H1 (cell line): ENCODE results near the gene STXBP4. TPM values are rescaled to one million over a fixed set of nuclear protein-coding genes. Genes with fewer than 3 reads are reported as not detected.

ENCODE experiments used
- CTCF ChIA-PET: fragments of 300-600 bp; sonication (Branson Sonifier 250); formaldehyde crosslinking; loops from one replicate; lab custom pipeline; 2021; ENCODE audit not compliant: partially characterized antibody; lab: Charles Lee
- POLR2A ChIA-PET: fragments of 300-600 bp; sonication (Branson Sonifier 250); formaldehyde crosslinking; loops from one replicate; lab custom pipeline; 2021; ENCODE audit warnings: inconsistent platforms; ENCODE audit not compliant: partially characterized antibody; lab: Charles Lee
- DNase-seq, 2 experiments: peaks; one replicate each; pipeline versions ENCODE4 v3.0.0 to v3.0.0-alpha.2; 2010 to 2022; ENCODE audit warnings: low spot score in 2 of 2, low read depth in 1 of 2, mixed read lengths in 1 of 2
- FAIRE-seq: peaks from 2 replicates; lab custom pipeline; 2011; peaks lifted over from hg19 to GRCh38; lab: Jason Lieb, UNC
- H2AFZ ChIP-seq: 2 replicates; pipeline ENCODE4 v1.8.1; 2012; ENCODE audit warnings: low read length, inconsistent platforms
- H2AK5ac ChIP-seq: 2 replicates; pipeline ENCODE4 v1.6.1; 2013; ENCODE audit warnings: low read depth, low read length
- H2BK120ac ChIP-seq: replicated peaks from 2 replicates; pipeline ENCODE3; 2013; ENCODE audit warnings: low read depth, low read length, inconsistent platforms
- H2BK12ac ChIP-seq: 2 replicates; pipeline ENCODE4 v1.6.1; 2013; ENCODE audit warnings: low read depth, low read length
- H2BK15ac ChIP-seq: 2 replicates; pipeline ENCODE4 v1.6.1; 2013; ENCODE audit warnings: low read length
- H2BK20ac ChIP-seq: 2 replicates; pipeline ENCODE4 v1.6.1; 2013; ENCODE audit warnings: low read length
- H2BK5ac ChIP-seq: 2 replicates; pipeline ENCODE4 v1.6.1; 2013; ENCODE audit warnings: low read depth, low read length
- H3K14ac ChIP-seq: 2 replicates; pipeline ENCODE4 v1.6.1; 2013; ENCODE audit warnings: inconsistent platforms; ENCODE audit not compliant: insufficient read length
- H3K18ac ChIP-seq: 2 replicates; pipeline ENCODE4 v1.6.1; 2013; ENCODE audit warnings: low read length; ENCODE audit errors: extremely low read depth
- H3K23ac ChIP-seq: 2 replicates; pipeline ENCODE4 v1.6.1; 2013; ENCODE audit warnings: inconsistent platforms; ENCODE audit not compliant: insufficient read length
- H3K23me2 ChIP-seq: 2 replicates; pipeline ENCODE4 v1.6.1; 2013; ENCODE audit warnings: low read depth, low read length
- H3K27ac ChIP-seq: 2 replicates; pipeline ENCODE4 v1.6.1; 2011; ENCODE audit warnings: low read depth, low read length, inconsistent platforms
- H3K27me3 ChIP-seq, 4 experiments: replicated peaks in 1 of 4; 1 replicate in 1 of 4; 2 replicates in 3 of 4; pipeline versions ENCODE4 v1.6.1 to v1.8.1; 2011 to 2013; ENCODE audit warnings: low read length in 3 of 4, mild to moderate bottlenecking in 3 of 4, inconsistent platforms in 2 of 4, mixed read lengths in 2 of 4, moderate library complexity in 1 of 4; ENCODE audit not compliant: control insufficient read depth in 3 of 4, insufficient read depth in 3 of 4; ENCODE audit errors: extremely low read depth in 1 of 4
- H3K36me3 ChIP-seq, 4 experiments: 2 replicates each; pipeline versions ENCODE4 v1.6.1 to v1.8.1; 2011 to 2013; ENCODE audit warnings: mild to moderate bottlenecking in 4 of 4, low read length in 3 of 4, moderate library complexity in 2 of 4, control low read depth in 1 of 4, inconsistent platforms in 1 of 4; ENCODE audit not compliant: insufficient read depth in 4 of 4, control insufficient read depth in 2 of 4
- H3K4ac ChIP-seq: replicated peaks from 2 replicates; pipeline ENCODE3; 2013; ENCODE audit warnings: low read length, low read depth, mixed read lengths, inconsistent platforms; ENCODE audit not compliant: insufficient read length
- H3K4me1 ChIP-seq, 4 experiments: replicated peaks in 1 of 4; 1 replicate in 1 of 4; 2 replicates in 3 of 4; pipeline versions ENCODE4 v1.6.1 to v1.8.1; 2011 to 2013; ENCODE audit warnings: low read length in 3 of 4, inconsistent platforms in 2 of 4, mixed read lengths in 1 of 4; ENCODE audit not compliant: insufficient read depth in 4 of 4, control insufficient read depth in 3 of 4
- H3K4me2 ChIP-seq, 2 experiments: 2 replicates each; pipeline versions ENCODE4 v1.6.1 to v1.8.1; 2011 to 2013; ENCODE audit warnings: low read depth in 2 of 2, low read length in 2 of 2, control low read depth in 1 of 2, inconsistent platforms in 1 of 2, mild to moderate bottlenecking in 1 of 2; ENCODE audit not compliant: insufficient read depth in 1 of 2
- H3K4me3 ChIP-seq, 4 experiments: fragments of 200-600, 300-600 bp in 1 of 4; sonication (generic), shearing (Covaris generic), sonication (Bioruptor Twin) in 1 of 4; 2 replicates each; pipeline versions ENCODE4 v1.5.1 to v1.8.1; 2011 to 2016; ENCODE audit warnings: low read length in 4 of 4, low read depth in 3 of 4, control low read depth in 2 of 4, inconsistent platforms in 2 of 4, mild to moderate bottlenecking in 2 of 4, mixed read lengths in 1 of 4, moderate library complexity in 1 of 4; ENCODE audit not compliant: insufficient read depth in 2 of 4; ENCODE audit errors: extremely low read depth in 1 of 4
- H3K56ac ChIP-seq: replicated peaks from 2 replicates; pipeline ENCODE3; 2013; ENCODE audit warnings: low read depth, mild to moderate bottlenecking, mixed read lengths, low read length, inconsistent platforms; ENCODE audit not compliant: insufficient read length
- H3K79me1 ChIP-seq: 2 replicates; pipeline ENCODE4 v1.6.1; 2013; ENCODE audit warnings: low read depth, low read length, control low read depth
- H3K79me2 ChIP-seq, 2 experiments: 2 replicates each; pipeline versions ENCODE4 v1.6.1 to v1.8.1; 2012 to 2013; ENCODE audit warnings: low read length in 2 of 2, mild to moderate bottlenecking in 2 of 2, inconsistent platforms in 1 of 2; ENCODE audit not compliant: insufficient read depth in 2 of 2, control insufficient read depth in 1 of 2
- H3K9ac ChIP-seq, 4 experiments: replicated peaks in 1 of 4; 1 replicate in 1 of 4; 2 replicates in 3 of 4; pipeline versions ENCODE4 v1.6.1 to v1.8.1; 2011 to 2013; ENCODE audit warnings: low read depth in 3 of 4, low read length in 3 of 4, control low read depth in 2 of 4, mild to moderate bottlenecking in 2 of 4, moderate library complexity in 2 of 4, inconsistent platforms in 1 of 4; ENCODE audit errors: extremely low read depth in 1 of 4
- H3K9me3 ChIP-seq, 2 experiments: 2 replicates each; pipeline versions ENCODE4 v1.6.1 to v1.8.1; 2012 to 2013; ENCODE audit warnings: mild to moderate bottlenecking in 2 of 2, moderate library complexity in 2 of 2, control low read depth in 1 of 2, inconsistent platforms in 1 of 2, low read depth in 1 of 2, low read length in 1 of 2, mixed read lengths in 1 of 2; ENCODE audit not compliant: insufficient read depth in 2 of 2
- H4K20me1 ChIP-seq, 2 experiments: replicated peaks in 1 of 2; 2 replicates each; pipeline versions ENCODE3 to v1.8.1; 2011 to 2013; ENCODE audit warnings: inconsistent platforms in 2 of 2, low read length in 2 of 2, mild to moderate bottlenecking in 1 of 2; ENCODE audit not compliant: insufficient read depth in 2 of 2, control insufficient read depth in 1 of 2
- H4K5ac ChIP-seq: 2 replicates; pipeline ENCODE4 v1.6.1; 2013; ENCODE audit warnings: low read length, low read depth, mixed read lengths, inconsistent platforms; ENCODE audit not compliant: insufficient read length
- H4K8ac ChIP-seq: 2 replicates; pipeline ENCODE4 v1.8.0; 2013; ENCODE audit warnings: mild to moderate bottlenecking, moderate library complexity, low read length, inconsistent platforms; ENCODE audit not compliant: insufficient read depth; ENCODE audit errors: extremely low read depth
- H4K91ac ChIP-seq: replicated peaks from 2 replicates; pipeline ENCODE3; 2013; ENCODE audit warnings: low read length, mixed read lengths, inconsistent platforms; ENCODE audit not compliant: insufficient read length
- JUND ChIP-seq: IDR thresholded peaks from 2 replicates; pipeline ENCODE4 v1.6.1; 2011; ENCODE audit warnings: mild to moderate bottlenecking, improper control_type of control experiment, low read length
- KDM5A ChIP-seq: fragments of 200-600 bp; IDR thresholded peaks from 2 replicates; pipeline ENCODE4 v1.7.1; 2012; ENCODE audit warnings: mild to moderate bottlenecking, low read length, inconsistent platforms, mixed read lengths
- WGBS, 2 experiments: shearing (Covaris generic) in 1 of 2; methylation state at CpG; one replicate each; pipeline versions ENCODE4 v1.1.6 to v1.1.7; 2013 to 2015; ENCODE audit warnings: low lambda C conversion rate in 2 of 2, mixed read lengths in 2 of 2, inconsistent platforms in 1 of 2, low coverage in 1 of 2, missing lambda C conversion rate in 1 of 2; ENCODE audit not compliant: insufficient replicate concordance in 2 of 2, insufficient coverage in 1 of 2, insufficient read length in 1 of 2; ENCODE audit errors: extremely low coverage in 1 of 2, missing lambda C conversion rate in 1 of 2; 5-methylcytosine and 5-hydroxymethylcytosine counted together
- polyA plus RNA-seq, 7 experiments: library from polyadenylated mRNA; depleted of rRNA in 3 of 7; stranded (reverse) in 5 of 7; unstranded in 2 of 7; fragments of >200 nt in 5 of 7; fragments of 200-250 nt in 2 of 7; gene quantifications; 1 replicate in 5 of 7; 2 replicates in 1 of 7; 4 replicates in 1 of 7; pipeline versions ENCODE4 v1.2.1 to v1.2.3, GENCODE V29; 2011 to 2013; ENCODE audit warnings: missing spikeins in 2 of 7, mixed read lengths in 2 of 7
- total RNA-seq: library from RNA; stranded (reverse); fragmentation: NEBNext Ultra II Directional; extraction: Animal tissue kit (Norgen Biotek cat#: 25700); gene quantifications from 2 replicates; pipeline ENCODE4 v1.2.1, GENCODE V29; 2021

The STXBP4 gene
- total and polyA plus RNA-seq, 2 of the 8 experiments (the other 6 are each of a cell fraction or from before 2014, with no cell fraction given) = 3.2 to 18.5 TPM

- Histone ChIP-seq H3K36me3 (no peaks in the 10 kb centered on the region), H3K56ac (no peak overlapping the region), H2BK20ac (no peak overlapping the region), H3K79me2 (no peaks in the 10 kb centered on the region), H3K9ac (no peak overlapping the region), H4K20me1 (no peaks in the 10 kb centered on the region), H3K9me3 (no peaks in the 10 kb centered on the region), H3K4me3 (no peak overlapping the region), H3K27ac (no peak overlapping the region), H3K4me2 (no peak overlapping the region), H3K23ac (no peak overlapping the region), H3K4ac (no peak overlapping the region), H3K18ac (no peak overlapping the region), H2BK12ac (no peak overlapping the region), H3K4me1 (no peaks in the 10 kb centered on the region), H2BK120ac (no peak overlapping the region), H2AK5ac (no peak overlapping the region), H2BK15ac (no peak overlapping the region), H4K91ac (no peak overlapping the region), H3K79me1 (no peaks in the 10 kb centered on the region), H3K14ac (no peak overlapping the region), H2AFZ (no peak overlapping the region), H4K5ac (no peak overlapping the region), H4K8ac (no peak overlapping the region), H3K23me2 (no peaks in the 10 kb centered on the region), H3K27me3 (no peaks in the 10 kb centered on the region), H2BK5ac (no peak overlapping the region)
- TF ChIP-seq JUND (no peak), KDM5A (no peak)
- CTCF ChIA-PET = no interaction called here
- 87% methylated on average over 2 of the region's 2 CpGs; no CpG with 5 or more reads in 1 of the 2 experiments for WGBS, 2 experiments
- DNase-seq (no peak), FAIRE-seq (no peak)
- POLR2A ChIA-PET = no interaction called here
These were observed 153.5 kb downstream of the STXBP4 start for GRCh38 chr17:55122114-55122513.
